IMR-90 (cell line): ENCODE data around the gene ZNF296.

Source experiments
- CTCF ChIP-seq: conservative IDR thresholded peaks from 2 replicates; pipeline ENCODE4 v1.5.1; 2012; ENCODE audit warnings: mild to moderate bottlenecking, low read depth, low read length, improper control_type of control experiment
- POLR2A ChIP-seq: IDR thresholded peaks from 2 replicates; pipeline ENCODE4 v1.6.1; 2012; ENCODE audit warnings: mild to moderate bottlenecking, low read depth, low read length

GRCh38 chr19:45049073-45049736 is 27.1 kb downstream of the ZNF296 start:
- TF ChIP-seq CTCF (no peak), POLR2A (no peak)
